HG02885 (cell line): Measurements from ENCODE around the gene GXYLT2.

ENCODE experiments used
- ATAC-seq: cut with Tn5 transposase; IDR thresholded peaks from one replicate; pipeline ENCODE4 v1.9.1; 2021; ENCODE audit warnings: mild to moderate bottlenecking; ENCODE audit not compliant: unreplicated experiment, poor library complexity

Gene GXYLT2

GRCh38 chr3:73004316-73004715, 116.5 kb downstream of the GXYLT2 start:
- ATAC-seq: no peak

GRCh38 chr3:73007992-73008712, 120.3 kb downstream of the GXYLT2 start:
- ATAC-seq: no peak

- ATAC-seq: no peak
These were observed 121.2 kb downstream of the GXYLT2 start for GRCh38 chr3:73009008-73009407.

GRCh38 chr3:73009750-73010149, 121.9 kb downstream of the GXYLT2 start:
- no peak for ATAC-seq

- no peak for ATAC-seq
These were observed 122.3 kb downstream of the GXYLT2 start for GRCh38 chr3:73010158-73010557.

- no peak for ATAC-seq
These were observed 130.5 kb downstream of the GXYLT2 start for GRCh38 chr3:73018298-73018697.

GRCh38 chr3:73018790-73019441, 131.1 kb downstream of the GXYLT2 start:
- ATAC-seq: no peak

GRCh38 chr3:73021301-73021835, 133.5 kb downstream of the GXYLT2 start:
- no peak for ATAC-seq

- ATAC-seq: no peak
These were observed 137.0 kb downstream of the GXYLT2 start for GRCh38 chr3:73024836-73025235.

GRCh38 chr3:73026111-73026759, 138.4 kb downstream of the GXYLT2 start:
- no peak for ATAC-seq
